Stimulated activated CD4-positive, alpha-beta T cell treated with anti-CD3 and anti-CD28 coated beads, TNF-alpha, amount 100 ng/mL, for 4 hours (primary cell): ENCODE data around the gene CTTN.
"Not testable (repeated sequence)": the region's sequence is repeated elsewhere in the genome, so short reads cannot be mapped to it uniquely, and the experiment has no call there.

Source experiments
- DNase-seq, 3 experiments: peaks; one replicate each; pipeline ENCODE4 v3.0.0-alpha.2; 2020; ENCODE audit warnings: low read depth in 3 of 3

CTTN gene

GRCh38 chr11:70381350-70381749 lies 17.0 kb upstream of the CTTN start:
- no peak for DNase-seq

DNA sequence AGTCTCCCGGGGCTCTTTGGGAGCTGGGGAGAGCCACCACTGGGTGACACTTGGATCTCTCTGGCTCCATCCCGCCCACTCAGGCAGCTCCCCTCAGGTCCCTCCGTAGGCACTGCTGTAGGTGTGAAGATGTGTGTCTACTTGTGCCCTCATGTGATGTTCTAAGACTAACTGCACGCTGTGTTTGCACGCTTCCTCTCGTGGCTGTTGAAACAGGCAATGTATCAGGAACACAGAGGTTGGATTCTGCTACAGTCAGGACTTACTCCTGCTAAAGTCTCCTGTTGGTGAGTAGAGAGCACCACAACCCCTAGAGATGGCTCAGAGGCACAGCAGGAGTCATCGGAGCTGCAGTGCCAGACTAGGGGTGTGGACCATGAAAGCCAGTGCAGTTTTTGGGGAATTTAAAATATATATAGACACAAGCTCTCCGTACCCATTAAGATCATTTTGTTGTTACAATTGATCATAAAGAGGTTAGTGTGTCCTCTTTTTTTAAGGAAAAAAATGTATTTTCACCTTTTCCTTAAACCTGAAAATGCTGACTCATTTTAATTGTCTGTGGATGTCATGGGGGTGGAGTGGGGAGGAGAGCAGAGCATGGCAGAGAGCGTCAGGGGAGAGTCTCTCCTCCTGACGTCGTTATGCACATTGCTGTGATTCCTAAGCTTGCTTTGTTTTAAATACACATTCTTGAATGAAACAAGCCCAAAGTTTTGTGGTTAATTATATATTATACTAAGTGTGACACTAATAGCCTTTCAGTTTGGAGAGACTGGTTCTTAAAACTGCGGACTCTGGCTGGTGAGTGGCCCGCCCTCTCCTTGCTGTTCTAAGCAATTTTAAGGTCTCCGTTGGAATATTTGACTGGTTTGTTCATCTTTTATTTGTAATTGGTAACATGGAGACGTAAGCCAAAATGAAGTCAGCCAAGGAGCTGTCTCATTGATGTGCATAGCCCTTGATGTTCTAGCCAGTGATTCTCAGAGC lies 16.2 kb upstream of the CTTN start:
- no peak for DNase-seq

DNA sequence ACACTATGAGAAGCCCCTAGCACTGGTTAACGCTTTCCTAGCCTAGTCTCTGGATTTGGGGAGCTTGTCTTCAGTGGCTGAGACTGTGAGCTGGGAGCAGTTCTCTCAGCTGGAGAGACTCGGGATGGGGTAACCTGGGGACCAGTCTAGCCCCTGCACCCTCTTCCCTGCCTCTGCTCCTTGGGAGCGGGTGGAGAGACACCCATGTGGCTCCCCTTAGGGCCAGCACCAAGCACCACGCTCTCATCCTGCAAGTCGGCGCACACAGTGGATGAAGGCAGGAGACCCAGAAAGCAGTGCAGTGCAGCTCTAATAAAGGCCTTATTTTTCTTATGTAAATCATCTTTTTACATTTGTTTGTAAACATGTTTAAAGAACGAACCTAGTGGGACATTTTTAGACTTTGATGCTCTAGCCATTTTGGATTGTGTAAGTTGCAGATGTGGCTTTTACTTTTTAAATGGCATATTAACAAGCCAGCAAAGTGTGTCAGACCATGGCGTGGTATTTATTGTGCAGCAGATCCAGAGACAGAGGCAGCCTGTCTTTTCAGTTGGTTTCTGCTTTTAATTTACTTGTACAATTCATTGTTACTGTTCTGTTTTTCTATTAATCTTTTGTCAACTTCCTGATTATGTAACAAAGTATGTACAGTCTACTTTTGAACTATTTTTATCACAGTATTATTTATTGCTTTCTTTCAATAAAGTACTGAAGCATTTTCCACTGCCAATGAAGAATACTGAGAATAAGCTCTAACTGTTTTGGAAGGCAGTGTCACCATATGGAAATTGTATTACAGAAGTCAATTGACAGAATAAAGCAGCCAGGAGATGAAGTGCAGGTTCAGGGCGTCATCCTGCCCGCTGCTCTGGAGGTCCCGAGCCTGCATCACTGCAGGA lies 14.4 kb upstream of the CTTN start:
- DNase-seq, result no peak

- no peak for DNase-seq
Observed at GRCh38 chr11:70384566-70385152, 13.7 kb upstream of the CTTN start.

DNA sequence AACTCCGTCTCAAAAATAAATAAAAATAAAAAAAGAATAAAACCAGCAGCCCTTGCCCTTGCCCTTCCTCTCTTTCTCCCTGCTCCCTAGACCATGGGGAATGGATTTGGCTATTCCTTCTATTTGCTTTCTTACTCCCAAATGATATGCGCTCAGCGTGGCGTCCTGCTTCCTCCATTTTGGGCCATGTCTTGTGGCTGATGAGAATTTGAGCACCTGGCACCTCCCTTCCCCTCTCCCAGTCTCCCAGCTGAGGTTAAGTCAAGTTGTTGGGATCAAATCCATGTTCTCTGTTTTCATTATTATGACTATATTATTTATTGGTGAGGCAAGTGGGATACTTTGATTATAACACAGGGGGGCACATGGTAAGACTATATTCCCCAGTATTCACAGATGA lies 10.8 kb upstream of the CTTN start:
- DNase-seq, result no peak

DNA sequence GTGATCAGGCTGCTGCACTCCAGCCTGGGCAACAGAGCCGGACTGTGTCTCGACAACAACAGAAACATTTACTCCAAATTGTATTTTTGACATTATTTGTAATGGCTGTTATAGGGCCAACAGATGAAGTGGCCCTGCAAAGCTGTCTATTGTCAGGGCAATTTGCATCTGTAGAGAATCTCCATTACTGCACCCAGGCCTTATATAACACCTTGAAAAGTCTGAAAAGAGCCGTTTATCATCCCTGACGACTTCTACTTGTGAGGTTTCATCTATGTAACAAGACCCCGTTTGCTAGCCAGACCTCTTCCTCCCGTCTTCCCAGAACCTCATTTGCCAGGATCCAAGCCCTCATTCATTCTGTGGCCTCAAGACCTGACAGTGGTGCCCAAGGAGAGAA lies 9.1 kb upstream of the CTTN start:
- no peak for DNase-seq

- DNase-seq, result not testable (repeated sequence)
Observed at GRCh38 chr11:70390882-70391281, 7.4 kb upstream of the CTTN start.

GRCh38 chr11:70394211-70394950 lies 3.9 kb upstream of the CTTN start:
- DNase-seq, result no peak

- DNase-seq, result no peak
Observed at GRCh38 chr11:70397336-70397982, 870 bp upstream of the CTTN start.

DNA sequence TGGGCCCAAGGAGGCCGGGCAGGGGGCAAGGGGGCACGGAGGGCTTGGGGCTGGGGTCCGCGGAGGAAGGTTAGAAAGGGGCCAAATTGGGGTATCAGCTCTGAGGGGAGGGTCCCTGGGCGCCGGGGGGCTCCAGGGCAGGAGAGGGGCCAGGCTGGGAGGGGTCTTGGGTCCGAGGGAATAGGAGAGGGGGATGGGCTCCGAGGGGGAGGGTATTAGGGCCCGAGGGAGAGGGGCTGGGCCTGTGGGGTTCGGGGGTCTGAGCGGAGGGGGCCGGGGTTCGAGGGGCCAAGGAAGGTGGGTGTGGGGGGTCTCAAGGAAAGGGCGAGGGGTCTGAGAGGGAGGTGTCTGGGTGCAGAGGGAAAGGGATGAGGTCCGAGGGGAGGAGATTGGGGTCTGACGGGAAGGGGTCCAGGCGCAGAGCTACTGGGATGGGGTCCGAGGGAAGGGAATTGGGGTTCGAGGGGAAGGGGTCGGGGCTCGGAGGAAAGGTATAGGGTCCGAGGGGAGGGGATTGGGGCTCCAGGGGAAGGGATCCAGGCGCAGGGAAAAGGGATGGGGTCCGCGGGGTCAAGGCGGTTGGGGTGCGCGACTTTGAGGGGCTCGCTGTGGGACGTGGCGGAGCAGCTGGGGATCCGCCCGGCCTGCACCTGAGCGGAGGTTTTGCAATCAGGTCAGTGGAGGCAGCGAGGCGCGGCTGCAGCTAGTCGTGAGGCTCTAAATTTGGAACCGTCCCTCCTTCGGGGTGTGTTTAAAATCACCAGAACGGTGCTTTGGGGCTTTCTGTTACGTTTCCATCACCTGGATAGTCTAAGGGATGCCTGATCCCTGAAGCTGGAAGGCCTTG lies 728 bp downstream of the CTTN start:
- DNase-seq, result no peak

GRCh38 chr11:70399681-70400112 lies 1.4 kb downstream of the CTTN start:
- no peak for DNase-seq

GRCh38 chr11:70400643-70401042 lies 2.3 kb downstream of the CTTN start:
- DNase-seq, result no peak

DNA sequence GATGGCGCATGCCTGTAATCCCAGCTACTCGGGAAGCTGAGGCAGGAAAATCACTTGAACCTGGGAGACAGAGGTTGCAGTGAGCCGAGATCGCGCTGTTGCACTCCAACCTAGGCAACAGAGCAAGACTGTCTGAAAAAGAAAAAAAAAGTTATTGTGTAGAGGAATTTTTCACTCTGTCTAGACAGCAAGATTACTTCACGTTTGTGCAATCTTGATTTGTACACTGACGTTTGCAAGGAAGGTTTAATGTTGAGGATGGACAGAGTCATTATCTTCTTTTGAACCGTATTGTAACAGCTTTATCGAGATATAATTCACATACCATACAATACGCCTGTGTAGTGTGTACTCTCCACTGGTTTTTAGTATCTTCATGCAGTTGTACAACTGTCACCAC lies 3.7 kb downstream of the CTTN start:
- no peak for DNase-seq

- DNase-seq, result no peak
Observed at GRCh38 chr11:70402685-70403084, 4.4 kb downstream of the CTTN start.

DNA sequence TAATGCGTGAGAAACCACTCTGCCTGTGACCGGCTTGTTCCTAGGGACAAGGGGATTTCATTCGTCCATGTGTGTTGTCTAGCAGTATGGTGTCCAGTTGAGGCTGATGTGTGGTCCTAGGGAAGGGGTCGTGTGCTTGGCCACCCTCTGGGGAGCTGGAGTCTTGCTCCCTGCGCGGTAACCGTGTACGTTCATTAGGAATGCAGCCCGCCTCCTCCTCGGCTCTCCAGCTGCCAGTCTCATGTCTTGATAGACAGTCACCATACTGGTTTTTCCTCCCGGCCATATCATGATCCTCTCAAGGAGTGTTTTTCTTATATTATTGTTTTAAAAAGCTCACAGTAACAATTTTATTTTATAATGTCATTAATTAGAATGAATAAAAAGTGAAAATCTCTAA lies 5.9 kb downstream of the CTTN start:
- DNase-seq, result no peak

- DNase-seq, result no peak
Observed at GRCh38 chr11:70405679-70406395, 7.5 kb downstream of the CTTN start.

- no peak for DNase-seq
Observed at GRCh38 chr11:70407121-70407520, 8.8 kb downstream of the CTTN start.

DNA sequence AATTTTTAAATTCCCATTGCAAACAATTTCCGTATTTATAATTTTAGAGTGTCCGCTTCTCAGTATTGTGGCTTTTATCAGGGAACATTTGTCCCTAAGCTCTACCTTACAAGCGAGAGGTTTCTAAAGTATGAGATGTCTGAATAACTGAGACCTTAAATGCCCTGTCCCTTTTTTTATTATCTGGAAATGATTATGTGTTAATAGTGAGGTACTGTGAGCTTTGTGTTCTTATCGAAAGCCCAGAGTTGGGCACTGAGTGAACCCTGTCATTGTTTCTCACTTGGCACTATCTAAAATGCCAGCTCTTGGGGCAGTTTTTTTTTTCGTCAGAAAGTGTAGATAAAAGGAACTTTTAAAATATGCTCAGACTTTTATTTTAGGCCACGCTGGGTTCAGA lies 9.5 kb downstream of the CTTN start:
- DNase-seq, result no peak

DNA sequence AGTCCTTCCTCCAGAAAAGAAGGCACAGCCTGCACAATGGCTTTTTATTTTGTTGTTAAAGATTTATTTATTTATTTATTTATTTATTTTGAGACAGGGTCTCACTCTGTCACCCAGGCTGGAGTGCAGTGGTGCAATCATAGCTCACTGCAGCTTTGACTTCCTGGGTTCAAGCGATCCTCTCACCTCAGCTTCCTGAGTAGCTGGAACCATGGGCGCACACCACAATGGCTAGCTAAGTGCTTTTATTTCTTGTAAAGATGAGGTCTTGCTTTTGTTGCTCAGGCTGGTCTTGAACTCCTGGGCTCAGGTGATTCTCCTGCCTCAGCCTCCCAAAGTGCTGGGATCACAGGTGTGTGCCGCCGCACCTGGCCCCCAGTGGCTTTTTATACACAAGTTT lies 10.0 kb downstream of the CTTN start:
- not testable (repeated sequence) for DNase-seq
